ENCODE results near the gene CATSPERZ. TPM values are rescaled to one million over a fixed set of nuclear protein-coding genes. Genes with fewer than 3 reads are reported as not detected.
A peak's percentile ranks its signal among the peaks of the same experiment; 100 is the strongest.

The CATSPERZ gene
- total and polyA plus RNA-seq, 9 of the 15 experiments (the other 6 are each of a cell fraction or from before 2014, with no cell fraction given) = 0.86 to 8.5 (median 3.5) TPM

DNA sequence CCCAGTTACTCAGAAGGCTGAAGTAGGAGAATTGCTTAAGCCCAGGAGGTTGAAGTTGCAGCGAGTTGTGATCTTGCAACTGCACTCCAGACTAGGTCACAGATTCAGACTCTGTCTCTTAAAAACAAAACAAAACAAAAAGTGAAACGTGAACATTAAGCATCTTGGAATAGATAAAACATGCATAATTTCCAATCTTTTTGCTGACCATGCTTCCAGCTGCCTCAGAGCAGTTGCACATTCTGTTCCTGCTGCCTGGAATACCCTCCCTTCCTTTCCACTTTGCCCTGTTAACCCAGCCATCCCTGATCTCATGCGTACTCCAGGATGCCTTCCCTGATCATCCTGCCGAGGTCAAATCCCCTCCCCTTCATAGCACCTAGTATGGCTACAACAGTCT is 39.1 kb downstream of the CATSPERZ start (continued):
- TF ChIP-seq JUND (IDR thresholded peaks at IDR 0.05; ENCODE audit: borderline replicate concordance, low read depth, low read length) (no peak), JUND (tag; IDR thresholded peaks at IDR 0.05; ENCODE audit: borderline replicate concordance, low read depth, low read length) (no peak), ZNF57 (CRISPR knock-in tag; IDR thresholded peaks at IDR 0.05) (no peak), MAFK (IDR thresholded peaks at IDR 0.05; ENCODE audit: low read length) (0 out of 2 replicates have a peak, but pooled peaks have one; percentile 5), SIRT6 (IDR thresholded peaks at IDR 0.05; ENCODE audit: low read depth, low read length) (no peak), POLR2B (IDR thresholded peaks at IDR 0.05; ENCODE audit: low read depth, partially characterized antibody) (no peak), ZNF140 (CRISPR knock-in tag; IDR thresholded peaks at IDR 0.05) (no peak), NR2C1 (IDR thresholded peaks at IDR 0.05) (no peak), NR2C1 (tag; IDR thresholded peaks at IDR 0.05) (no peak), ZNF316 (IDR thresholded peaks at IDR 0.05) (peak; percentile 57), FOSL1 (tag; conservative IDR thresholded peaks at IDR 0.05) (no peak)
- TF ChIP-seq, protein P1, sequence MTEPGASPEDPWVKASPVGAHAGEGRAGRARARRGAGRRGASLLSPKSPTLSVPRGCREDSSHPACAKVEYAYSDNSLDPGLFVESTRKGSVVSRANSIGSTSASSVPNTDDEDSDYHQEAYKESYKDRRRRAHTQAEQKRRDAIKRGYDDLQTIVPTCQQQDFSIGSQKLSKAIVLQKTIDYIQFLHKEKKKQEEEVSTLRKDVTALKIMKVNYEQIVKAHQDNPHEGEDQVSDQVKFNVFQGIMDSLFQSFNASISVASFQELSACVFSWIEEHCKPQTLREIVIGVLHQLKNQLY (CRISPR knock-in tag; conservative IDR thresholded peaks at IDR 0.05) = no peak
- TF ChIP-seq, protein P2, sequence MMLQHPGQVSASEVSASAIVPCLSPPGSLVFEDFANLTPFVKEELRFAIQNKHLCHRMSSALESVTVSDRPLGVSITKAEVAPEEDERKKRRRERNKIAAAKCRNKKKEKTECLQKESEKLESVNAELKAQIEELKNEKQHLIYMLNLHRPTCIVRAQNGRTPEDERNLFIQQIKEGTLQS (IDR thresholded peaks at IDR 0.05) = no peak
- TF ChIP-seq, protein P2 (CRISPR knock-in tag; conservative IDR thresholded peaks at IDR 0.05) = no peak
- TF ChIP-seq, protein P3, sequence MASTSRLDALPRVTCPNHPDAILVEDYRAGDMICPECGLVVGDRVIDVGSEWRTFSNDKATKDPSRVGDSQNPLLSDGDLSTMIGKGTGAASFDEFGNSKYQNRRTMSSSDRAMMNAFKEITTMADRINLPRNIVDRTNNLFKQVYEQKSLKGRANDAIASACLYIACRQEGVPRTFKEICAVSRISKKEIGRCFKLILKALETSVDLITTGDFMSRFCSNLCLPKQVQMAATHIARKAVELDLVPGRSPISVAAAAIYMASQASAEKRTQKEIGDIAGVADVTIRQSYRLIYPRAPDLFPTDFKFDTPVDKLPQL (IDR thresholded peaks at IDR 0.05; ENCODE audit: extremely low read depth, insufficient read length) = no peak
- TF ChIP-seq, protein P4, sequence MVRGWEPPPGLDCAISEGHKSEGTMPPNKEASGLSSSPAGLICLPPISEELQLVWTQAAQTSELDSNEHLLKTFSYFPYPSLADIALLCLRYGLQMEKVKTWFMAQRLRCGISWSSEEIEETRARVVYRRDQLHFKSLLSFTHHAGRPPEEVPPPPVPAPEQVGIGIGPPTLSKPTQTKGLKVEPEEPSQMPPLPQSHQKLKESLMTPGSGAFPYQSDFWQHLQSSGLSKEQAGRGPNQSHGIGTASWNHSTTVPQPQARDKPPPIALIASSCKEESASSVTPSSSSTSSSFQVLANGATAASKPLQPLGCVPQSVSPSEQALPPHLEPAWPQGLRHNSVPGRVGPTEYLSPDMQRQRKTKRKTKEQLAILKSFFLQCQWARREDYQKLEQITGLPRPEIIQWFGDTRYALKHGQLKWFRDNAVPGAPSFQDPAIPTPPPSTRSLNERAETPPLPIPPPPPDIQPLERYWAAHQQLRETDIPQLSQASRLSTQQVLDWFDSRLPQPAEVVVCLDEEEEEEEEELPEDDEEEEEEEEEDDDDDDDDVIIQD (CRISPR knock-in tag; IDR thresholded peaks at IDR 0.05) = no peak
